Activated T-helper 2 cell treated with anti-CD3 and anti-CD28 coated beads, Interferon-gamma antibody, Interleukin-2, Interleukin-4, amounts not matched to agents 10 μg/mL and 5 μg/mL and 100 μg/mL, durations not matched to agents 14 hours and 24 hours and 36 hours (primary cell): ENCODE data around the gene WNK2. TPM values are rescaled to one million over a fixed set of nuclear protein-coding genes. Genes with fewer than 3 reads are reported as not detected.

Experiments used
- DNase-seq: peaks from one replicate; pipeline ENCODE4 v3.0.0; 2021; ENCODE audit warnings: low spot score
- H3K27ac Mint-ChIP-seq: one replicate; pipeline ENCODE4 v1.8.0; 2021; ENCODE audit warnings: mixed read lengths
- H3K27me3 Mint-ChIP-seq: one replicate; pipeline ENCODE4 v1.8.0; 2021; ENCODE audit warnings: low read depth, mixed read lengths
- H3K36me3 Mint-ChIP-seq: one replicate; pipeline ENCODE4 v1.8.0; 2021; ENCODE audit warnings: low read depth, mixed read lengths
- H3K4me1 Mint-ChIP-seq: one replicate; pipeline ENCODE4 v1.8.0; 2021; ENCODE audit warnings: low read depth, mixed read lengths
- H3K4me3 Mint-ChIP-seq: one replicate; pipeline ENCODE4 v1.8.0; 2021; ENCODE audit warnings: low read depth, mild to moderate bottlenecking, moderate library complexity, mixed read lengths
- H3K9me3 Mint-ChIP-seq: one replicate; pipeline ENCODE4 v1.8.0; 2021; ENCODE audit warnings: mixed read lengths
- intact Hi-C: fragments of 100-400 bp; cut with micrococcal nuclease; formaldehyde crosslinking; loops from one replicate; pipeline ENCODE4 v1.15.1; 2023
- total RNA-seq: library from RNA; stranded (reverse); gene quantifications from 2 replicates; pipeline ENCODE4 v1.2.3, GENCODE V29; 2022

Gene WNK2
- total RNA-seq, 1 donor from 2014 or later = 1.6 TPM

GRCh38 chr9:93225892-93226291 is 42.0 kb downstream of the WNK2 start:
- peaks cover 6% of the 10 kb centered on the region for H3K4me1 Mint-ChIP-seq
- no peaks in the 10 kb centered on the region for H3K9me3 Mint-ChIP-seq
- H3K4me3 Mint-ChIP-seq = no peak overlapping the region
- no peak for DNase-seq
- no peaks in the 10 kb centered on the region for H3K36me3 Mint-ChIP-seq
- H3K27me3 Mint-ChIP-seq = no peaks in the 10 kb centered on the region
- no peak overlapping the region for H3K27ac Mint-ChIP-seq
- intact Hi-C loops = no loop called here

DNA sequence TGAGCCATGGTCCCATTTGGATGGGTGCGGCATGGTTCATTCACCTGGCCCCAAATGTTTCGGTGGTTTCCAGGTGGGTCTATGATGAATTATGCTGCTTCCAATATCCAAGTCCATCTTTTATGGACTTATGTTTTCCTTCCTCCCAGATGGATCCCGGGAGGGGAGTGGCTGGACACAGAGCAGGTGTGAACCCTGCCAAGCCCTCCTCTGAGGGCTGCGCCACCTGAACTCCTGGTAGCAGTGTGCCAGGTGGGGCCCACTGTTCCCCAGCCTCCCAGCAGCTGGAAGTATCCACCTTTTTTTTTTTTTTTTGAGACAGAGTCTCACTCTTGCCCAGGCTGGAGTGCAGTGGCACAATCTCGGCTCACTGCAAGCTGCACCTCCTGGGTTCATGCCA is 42.9 kb downstream of the WNK2 start:
- intact Hi-C loops = no loop called here
- H3K27me3 Mint-ChIP-seq = peaks cover 2% of the 10 kb centered on the region
- H3K4me3 Mint-ChIP-seq = no peak overlapping the region
- H3K9me3 Mint-ChIP-seq = no peaks in the 10 kb centered on the region
- H3K4me1 Mint-ChIP-seq = peaks cover 9% of the 10 kb centered on the region
- H3K36me3 Mint-ChIP-seq = no peaks in the 10 kb centered on the region
- H3K27ac Mint-ChIP-seq = no peak overlapping the region
- no peak for DNase-seq

- Mint-ChIP-seq H3K27ac (no peak overlapping the region), H3K36me3 (no peaks in the 10 kb centered on the region), H3K9me3 (no peaks in the 10 kb centered on the region), H3K4me3 (no peak overlapping the region), H3K27me3 (peaks cover 4% of the 10 kb centered on the region), H3K4me1 (peaks cover 9% of the 10 kb centered on the region)
- no peak for DNase-seq
- intact Hi-C loops = no loop called here
These were observed 44.1 kb downstream of the WNK2 start for GRCh38 chr9:93228030-93228429.

GRCh38 chr9:93228453-93228852 is 44.5 kb downstream of the WNK2 start:
- Mint-ChIP-seq H3K27me3 (peaks cover 4% of the 10 kb centered on the region), H3K27ac (no peak overlapping the region), H3K9me3 (no peaks in the 10 kb centered on the region), H3K36me3 (no peaks in the 10 kb centered on the region), H3K4me3 (no peak overlapping the region), H3K4me1 (peaks cover 9% of the 10 kb centered on the region)
- intact Hi-C loops = no loop called here
- no peak for DNase-seq

GRCh38 chr9:93229636-93230035 is 45.7 kb downstream of the WNK2 start:
- Mint-ChIP-seq H3K27me3 (peaks cover 4% of the 10 kb centered on the region), H3K36me3 (no peaks in the 10 kb centered on the region), H3K27ac (no peak overlapping the region), H3K4me3 (no peak overlapping the region), H3K4me1 (peaks cover 9% of the 10 kb centered on the region), H3K9me3 (no peaks in the 10 kb centered on the region)
- no peak for DNase-seq
- intact Hi-C loops = no loop called here

GRCh38 chr9:93230185-93230584 is 46.2 kb downstream of the WNK2 start:
- Mint-ChIP-seq H3K9me3 (no peaks in the 10 kb centered on the region), H3K4me1 (peaks cover 9% of the 10 kb centered on the region), H3K27me3 (peaks cover 4% of the 10 kb centered on the region), H3K36me3 (no peaks in the 10 kb centered on the region), H3K4me3 (no peak overlapping the region), H3K27ac (no peak overlapping the region)
- intact Hi-C loops = no loop called here
- DNase-seq = no peak

DNA sequence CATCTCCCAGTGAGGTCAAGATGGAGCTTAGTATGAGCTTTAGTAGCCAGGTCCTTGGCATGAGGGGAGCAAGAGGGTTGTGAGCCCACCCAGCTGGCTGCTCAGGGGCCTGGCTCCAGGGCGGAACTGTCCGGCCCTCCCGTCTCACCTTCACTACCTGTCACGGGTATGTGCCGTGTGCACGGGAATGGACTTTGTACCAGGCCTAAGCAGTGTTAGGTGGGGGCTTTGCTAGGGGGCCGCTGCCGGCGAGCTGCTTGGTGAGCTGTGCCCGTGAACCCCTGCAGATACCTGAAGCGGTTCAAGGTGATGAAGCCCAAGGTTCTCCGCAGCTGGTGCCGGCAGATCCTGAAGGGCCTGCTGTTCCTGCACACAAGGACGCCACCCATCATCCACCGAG is 46.7 kb downstream of the WNK2 start:
- intact Hi-C loops = no loop called here
- Mint-ChIP-seq H3K4me1 (peaks cover 5% of the 10 kb centered on the region), H3K27ac (no peak overlapping the region), H3K27me3 (peaks cover 4% of the 10 kb centered on the region), H3K9me3 (no peaks in the 10 kb centered on the region), H3K36me3 (no peaks in the 10 kb centered on the region), H3K4me3 (no peak overlapping the region)
- no peak for DNase-seq

DNA sequence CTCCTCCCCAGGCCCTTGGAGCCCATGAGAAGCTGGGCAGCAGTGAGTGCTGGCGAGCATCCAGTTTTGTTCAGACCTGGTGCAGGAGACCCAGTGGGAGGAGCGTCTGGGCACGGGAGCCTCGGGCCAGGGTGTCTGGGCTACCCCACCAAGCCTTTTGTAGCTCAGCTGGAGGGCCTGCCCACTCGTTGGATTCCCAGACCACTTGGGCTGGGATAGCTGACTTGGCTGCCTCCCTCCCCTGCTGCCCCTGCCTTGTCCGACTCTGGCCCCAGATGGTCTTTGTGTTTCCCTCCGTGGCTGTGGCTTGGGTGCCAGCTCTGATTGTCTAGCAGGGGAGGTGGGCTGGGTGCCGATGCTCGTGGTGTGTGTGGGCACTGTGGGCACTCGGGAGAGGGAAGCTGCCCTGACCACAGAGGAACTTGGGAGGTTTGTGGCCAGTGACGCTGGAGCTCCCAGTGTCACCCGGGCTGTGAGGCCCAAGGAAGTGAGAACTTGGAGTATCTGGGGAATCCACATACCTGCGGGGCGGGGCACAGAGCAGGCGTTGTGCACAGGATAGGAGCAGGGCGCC is 47.3 kb downstream of the WNK2 start:
- Mint-ChIP-seq H3K27me3 (peaks cover 4% of the 10 kb centered on the region), H3K36me3 (no peaks in the 10 kb centered on the region), H3K4me3 (no peak overlapping the region), H3K9me3 (no peaks in the 10 kb centered on the region), H3K27ac (no peak overlapping the region), H3K4me1 (peaks cover 3% of the 10 kb centered on the region)
- intact Hi-C loops = no loop called here
- DNase-seq = no peak

GRCh38 chr9:93231716-93232115 is 47.8 kb downstream of the WNK2 start:
- no peaks in the 10 kb centered on the region for H3K36me3 Mint-ChIP-seq
- H3K4me3 Mint-ChIP-seq = no peak overlapping the region
- H3K27me3 Mint-ChIP-seq = peaks cover 4% of the 10 kb centered on the region
- peaks cover 3% of the 10 kb centered on the region for H3K4me1 Mint-ChIP-seq
- H3K27ac Mint-ChIP-seq = no peak overlapping the region
- no peaks in the 10 kb centered on the region for H3K9me3 Mint-ChIP-seq
- intact Hi-C loops = no loop called here
- DNase-seq = no peak

DNA sequence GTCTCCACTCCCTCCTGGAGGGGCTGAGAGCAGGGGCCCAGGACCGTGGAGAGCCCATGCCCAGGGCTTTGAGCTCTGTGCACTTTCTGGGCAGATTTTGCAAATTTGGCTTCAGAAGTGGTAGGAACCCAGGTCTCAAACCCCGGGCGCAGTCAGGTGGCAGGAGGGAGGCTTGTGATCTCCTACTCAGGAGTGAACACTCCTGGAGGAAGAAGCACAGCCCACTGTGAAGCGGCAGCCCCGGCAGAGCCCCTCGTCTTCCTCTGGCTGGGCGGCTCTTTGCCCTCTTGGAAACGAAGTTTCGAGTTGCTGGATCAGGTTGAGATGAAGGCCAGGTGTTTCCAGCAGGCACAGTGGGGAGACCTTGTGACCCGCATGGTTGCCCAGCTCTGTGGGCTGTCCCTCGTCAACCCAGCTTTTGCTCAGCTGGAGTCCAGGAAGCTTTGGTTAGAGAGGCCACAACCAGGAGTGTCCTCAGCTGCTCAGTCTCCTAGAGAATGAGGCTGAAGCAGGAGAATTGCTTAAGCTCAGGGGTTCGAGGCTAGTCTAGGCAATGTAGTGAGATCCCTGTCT is 48.5 kb downstream of the WNK2 start:
- Mint-ChIP-seq H3K27ac (no peak overlapping the region), H3K36me3 (no peaks in the 10 kb centered on the region), H3K27me3 (peaks cover 4% of the 10 kb centered on the region), H3K4me3 (no peak overlapping the region), H3K9me3 (no peaks in the 10 kb centered on the region), H3K4me1 (peaks cover 7% of the 10 kb centered on the region)
- DNase-seq = no peak
- intact Hi-C loops = no loop called here

GRCh38 chr9:93233033-93233432 is 49.1 kb downstream of the WNK2 start:
- Mint-ChIP-seq H3K9me3 (no peaks in the 10 kb centered on the region), H3K27ac (no peak overlapping the region), H3K4me1 (peaks cover 10% of the 10 kb centered on the region), H3K4me3 (no peak overlapping the region), H3K36me3 (no peaks in the 10 kb centered on the region), H3K27me3 (peaks cover 4% of the 10 kb centered on the region)
- intact Hi-C loops = no loop called here
- DNase-seq = no peak

GRCh38 chr9:93234600-93234999 is 50.7 kb downstream of the WNK2 start:
- Mint-ChIP-seq H3K9me3 (no peaks in the 10 kb centered on the region), H3K27ac (no peak overlapping the region), H3K27me3 (peaks cover 4% of the 10 kb centered on the region), H3K4me1 (peaks cover 11% of the 10 kb centered on the region), H3K4me3 (no peak overlapping the region), H3K36me3 (no peaks in the 10 kb centered on the region)
- no peak for DNase-seq
- intact Hi-C loops = no loop called here

DNA sequence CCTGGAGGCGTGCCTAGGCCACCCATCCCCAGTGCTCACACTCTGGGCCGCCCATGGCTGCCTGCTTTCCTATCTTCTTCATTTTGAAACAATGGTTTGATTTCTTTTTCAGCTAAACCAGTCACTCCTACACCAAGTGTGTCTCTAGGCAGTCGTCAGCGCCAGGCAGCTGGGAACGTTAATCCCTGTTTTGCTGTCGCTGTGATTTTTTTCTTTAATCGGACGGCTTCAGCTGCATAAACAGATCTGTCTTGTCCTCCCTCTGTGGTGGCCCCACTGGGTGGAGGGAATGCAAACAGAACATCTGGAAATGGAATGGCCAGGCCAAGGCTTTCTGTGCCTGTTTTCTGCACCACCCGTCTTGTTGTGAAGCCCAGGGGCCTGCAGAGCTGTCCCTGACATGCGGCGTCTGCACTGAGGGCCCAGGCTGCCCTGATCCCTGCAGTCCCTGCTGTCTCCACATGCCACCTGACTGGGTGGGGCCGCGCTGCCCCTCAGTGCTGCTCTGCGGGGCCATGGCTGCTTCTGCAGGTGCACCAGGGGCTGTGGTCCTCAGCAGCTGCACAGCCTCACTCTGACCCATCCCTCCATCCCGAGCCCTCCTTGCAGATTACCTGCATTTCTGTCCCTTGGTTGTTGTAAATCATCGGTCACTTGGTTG is 51.5 kb downstream of the WNK2 start:
- intact Hi-C loops = no loop called here
- Mint-ChIP-seq H3K27me3 (peaks cover 4% of the 10 kb centered on the region), H3K9me3 (no peaks in the 10 kb centered on the region), H3K27ac (no peak overlapping the region), H3K4me1 (peaks cover 11% of the 10 kb centered on the region), H3K4me3 (no peak overlapping the region), H3K36me3 (no peaks in the 10 kb centered on the region)
- no peak for DNase-seq
